HCT116 (cell line): ENCODE data around the gene IDH3G. TPM values are rescaled to one million over a fixed set of nuclear protein-coding genes. Genes with fewer than 3 reads are reported as not detected.

Source experiments
- ATAC-seq: fragments of 200-7000 bp; cut with Tn5 transposase; 2 replicates; pipeline ENCODE4 v1.9.1; 2020; ENCODE audit warnings: mild to moderate bottlenecking, moderate library complexity
- BruUV-seq: library from RNA; stranded (reverse); fragments of 400-500 nt; replicated peaks from 2 replicates; lab custom pipeline; 2021; lab: Mats Ljungman, UMichigan
- CTCF ChIA-PET: fragments of 300-600 bp; sonication (Branson Sonifier 250); formaldehyde crosslinking; loops from one replicate; lab custom pipeline; 2021; ENCODE audit warnings: antibody characterized with exemption; lab: Charles Lee
- POLR2A ChIA-PET: fragments of 300-600, 350-600 bp; sonication (Branson Sonifier 250); formaldehyde crosslinking; loops from one replicate; lab custom pipeline; 2021; ENCODE audit warnings: antibody characterized with exemption; lab: Charles Lee
- RAD21 ChIA-PET, 2 experiments: fragments of 300-600 bp; sonication (Branson Sonifier 250); formaldehyde crosslinking; loops; one replicate each; lab custom pipeline; 2023; ENCODE audit warnings: low total read pairs in 2 of 2; ENCODE audit not compliant: uncharacterized antibody in 2 of 2, unreplicated experiment in 2 of 2, low non-redundant PET in 1 of 2; lab: Charles Lee
- DNase-seq: peaks from one replicate; pipeline ENCODE4 v3.0.0-alpha.2; 2010; ENCODE audit warnings: low read depth, low spot score
- H2AFZ ChIP-seq: fragments of 200-600 bp; shearing (Covaris generic), sonication (generic); 2 replicates; pipeline ENCODE4 v1.6.1; 2017; ENCODE audit warnings: low read depth, mixed run types, mixed read lengths, antibody characterized with exemption, low read length; ENCODE audit not compliant: poor library complexity, severe bottlenecking
- H3K27ac ChIP-seq: 2 replicates; pipeline ENCODE4 v1.5.1; 2012; ENCODE audit warnings: low read depth, low read length
- H3K27me3 ChIP-seq: fragments of 200-600 bp; sonication (generic); 2 replicates; pipeline ENCODE4 v1.6.1; 2016; ENCODE audit warnings: mixed run types, low read length, mixed read lengths; ENCODE audit not compliant: insufficient read depth
- H3K36me3 ChIP-seq, 2 experiments: fragments of 200-500 bp in 1 of 2; fragments of 200-600 bp in 1 of 2; sonication (Bioruptor generic) in 1 of 2; sonication (generic) in 1 of 2; 2 replicates each; pipeline versions ENCODE4 v1.5.1 to v1.6.1; 2014 to 2016; ENCODE audit warnings: low read length in 2 of 2, inconsistent platforms in 1 of 2, mixed read lengths in 1 of 2, mixed run types in 1 of 2; ENCODE audit not compliant: insufficient read depth in 2 of 2, control insufficient read depth in 1 of 2
- H3K4me1 ChIP-seq, 2 experiments: fragments of 200-600 bp in 1 of 2; sonication (generic) in 1 of 2; 2 replicates each; pipeline versions ENCODE4 v1.5.1 to v1.6.1; 2012 to 2017; ENCODE audit warnings: low read length in 2 of 2, inconsistent platforms in 1 of 2, mild to moderate bottlenecking in 1 of 2, mixed read lengths in 1 of 2, mixed run types in 1 of 2, moderate library complexity in 1 of 2; ENCODE audit not compliant: insufficient read depth in 2 of 2, control insufficient read depth in 1 of 2
- H3K4me2 ChIP-seq: fragments of 200-600 bp; sonication (generic); 2 replicates; pipeline ENCODE4 v1.6.1; 2017; ENCODE audit warnings: mixed run types, low read length, mixed read lengths
- H3K4me3 ChIP-seq, 2 experiments: fragments of 200-600 bp in 1 of 2; sonication (generic) in 1 of 2; replicated peaks in 1 of 2; 2 replicates each; pipeline ENCODE4 v1.5.1; 2011 to 2016; ENCODE audit warnings: low read length in 2 of 2, control low read depth in 1 of 2, low read depth in 1 of 2, mild to moderate bottlenecking in 1 of 2, mixed read lengths in 1 of 2, mixed run types in 1 of 2
- H3K79me2 ChIP-seq: fragments of 200-600 bp; sonication (generic); 2 replicates; pipeline ENCODE4 v1.6.1; 2017; ENCODE audit warnings: mild to moderate bottlenecking, mixed run types, low read length, moderate library complexity, mixed read lengths; ENCODE audit not compliant: insufficient read depth
- H3K9ac ChIP-seq: fragments of 200-600 bp; sonication (generic); 2 replicates; pipeline ENCODE4 v1.6.1; 2016; ENCODE audit warnings: low read length, mixed read lengths
- H3K9me2 ChIP-seq: fragments of 200-600 bp; sonication (generic), shearing (Covaris generic); 2 replicates; pipeline ENCODE4 v1.6.1; 2017; ENCODE audit warnings: mixed run types, mild to moderate bottlenecking, moderate library complexity; ENCODE audit not compliant: insufficient read depth
- H3K9me3 ChIP-seq, 2 experiments: fragments of 200-500 bp in 1 of 2; fragments of 200-600 bp in 1 of 2; sonication (Bioruptor generic) in 1 of 2; sonication (generic) in 1 of 2; 2 replicates each; pipeline ENCODE4 v1.6.1; 2014 to 2017; ENCODE audit warnings: low read length in 2 of 2, mixed read lengths in 2 of 2, inconsistent platforms in 1 of 2, low read depth in 1 of 2, mild to moderate bottlenecking in 1 of 2, mixed run types in 1 of 2, moderate library complexity in 1 of 2; ENCODE audit not compliant: control insufficient read depth in 1 of 2, insufficient read depth in 1 of 2
- H4K20me1 ChIP-seq: fragments of 200-600 bp; sonication (generic), shearing (Covaris generic); 2 replicates; pipeline ENCODE4 v1.6.1; 2017; ENCODE audit warnings: mixed run types, mild to moderate bottlenecking, moderate library complexity; ENCODE audit not compliant: insufficient read depth
- ATF3 ChIP-seq: IDR thresholded peaks from 2 replicates; pipeline ENCODE4 v1.6.1; 2012
- CBX3 ChIP-seq: IDR thresholded peaks from 2 replicates; pipeline ENCODE4 v1.6.1; 2012; ENCODE audit warnings: low read depth
- CEBPB ChIP-seq: IDR thresholded peaks from 2 replicates; pipeline ENCODE4 v1.6.1; 2012; ENCODE audit warnings: low read depth
- CTCF ChIP-seq, 3 experiments: fragments of 200-600 bp in 1 of 3; sonication (generic) in 1 of 3; IDR thresholded peaks in 2 of 3; conservative IDR thresholded peaks in 1 of 3; 2 replicates each; pipeline ENCODE4 v1.5.1; 2012 to 2017; ENCODE audit warnings: low read depth in 2 of 3, low read length in 2 of 3, antibody characterized with exemption in 1 of 3, borderline replicate concordance in 1 of 3, control low read depth in 1 of 3, mild to moderate bottlenecking in 1 of 3, mixed read lengths in 1 of 3, mixed run types in 1 of 3, moderate library complexity in 1 of 3; ENCODE audit not compliant: insufficient read depth in 1 of 3
- EGR1 ChIP-seq: IDR thresholded peaks from 2 replicates; pipeline ENCODE4 v1.6.1; 2012; ENCODE audit warnings: low read depth
- EZH2 ChIP-seq: fragments of 200-600 bp; sonication (generic); IDR thresholded peaks from 2 replicates; pipeline ENCODE4 v1.6.1; 2017; ENCODE audit warnings: antibody characterized with exemption, mixed run types
- EZH2phosphoT487 ChIP-seq: fragments of 200-600 bp; IDR thresholded peaks from 2 replicates; pipeline ENCODE4 v1.6.1; 2018; ENCODE audit warnings: antibody characterized with exemption, borderline replicate concordance
- FOSL1 ChIP-seq: IDR thresholded peaks from 2 replicates; pipeline ENCODE4 v1.6.1; 2012; ENCODE audit warnings: low read depth
- JUND ChIP-seq: IDR thresholded peaks from 2 replicates; pipeline ENCODE4 v1.6.1; 2012
- MAX ChIP-seq: IDR thresholded peaks from 2 replicates; pipeline ENCODE4 v1.6.1; 2012
- POLR2A ChIP-seq: IDR thresholded peaks from 2 replicates; pipeline ENCODE4 v1.7.0; 2011; ENCODE audit warnings: borderline replicate concordance; ENCODE audit not compliant: insufficient read depth, insufficient read length; ENCODE audit errors: extremely low read depth
- POLR2AphosphoS5 ChIP-seq: IDR thresholded peaks from 2 replicates; pipeline ENCODE4 v1.6.1; 2011; ENCODE audit warnings: mild to moderate bottlenecking, low read depth, low read length, moderate library complexity
- RAD21 ChIP-seq: IDR thresholded peaks from 2 replicates; pipeline ENCODE4 v1.6.1; 2012; ENCODE audit warnings: low read depth, mild to moderate bottlenecking
- REST ChIP-seq: IDR thresholded peaks from 2 replicates; pipeline ENCODE4 v1.6.1; 2012; ENCODE audit warnings: low read depth
- SP1 ChIP-seq: IDR thresholded peaks from 2 replicates; pipeline ENCODE4 v1.6.1; 2012; ENCODE audit warnings: low read depth
- SRF ChIP-seq: IDR thresholded peaks from 2 replicates; pipeline ENCODE4 v1.6.1; 2012; ENCODE audit warnings: low read depth
- YY1 ChIP-seq: IDR thresholded peaks from 2 replicates; pipeline ENCODE4 v1.6.1; 2011; ENCODE audit warnings: low read length, low read depth, moderate library complexity, mild to moderate bottlenecking; ENCODE audit not compliant: insufficient replicate concordance; ENCODE audit errors: extremely low read depth
- ZBTB33 ChIP-seq: IDR thresholded peaks from 2 replicates; pipeline ENCODE4 v1.6.1; 2011; ENCODE audit warnings: mild to moderate bottlenecking, low read length, moderate library complexity; ENCODE audit not compliant: insufficient replicate concordance; ENCODE audit errors: extremely low read depth
- ZFX ChIP-seq: fragments of 450-650 bp; IDR thresholded peaks from 2 replicates; pipeline ENCODE4 v1.6.1; 2017
- ZNF274 ChIP-seq: fragments of 200-500 bp; sonication (Bioruptor generic); IDR thresholded peaks from 2 replicates; pipeline ENCODE4 v1.6.1; 2014; ENCODE audit warnings: mild to moderate bottlenecking, low read depth, low read length, inconsistent platforms
- intact Hi-C: fragments of 100-400 bp; cut with micrococcal nuclease; formaldehyde crosslinking; loops from 2 replicates; pipeline ENCODE4 v1.10.0; 2022
- total RNA-seq: library from RNA; stranded (reverse); gene quantifications from one replicate; pipeline ENCODE4 v1.2.1, GENCODE V29; 2021; ENCODE audit not compliant: unreplicated experiment

The IDH3G gene
- total RNA-seq, 1 experiment from 2014 or later: 49.7 TPM

GRCh38 chrX:153804621-153805020, 10.4 kb upstream of the IDH3G start:
- intact Hi-C loops: no loop called here
- no peak overlapping the region for H3K9ac ChIP-seq
- no peaks in the 10 kb centered on the region for H3K79me2 ChIP-seq
- ATAC-seq: no peak
- H3K27me3 ChIP-seq: no peaks in the 10 kb centered on the region
- RAD21 ChIA-PET: no interaction called here
- no peak for TF ChIP-seq EGR1
- TF ChIP-seq ATF3: no peak
- TF ChIP-seq RAD21: no peak
- TF ChIP-seq POLR2AphosphoS5: no peak
- TF ChIP-seq SP1: no peak
- no peak for TF ChIP-seq CTCF (IDR thresholded peaks at IDR 0.05 in 2 of 3, conservative IDR thresholded peaks at IDR 0.05 in 1 of 3; ENCODE audit: borderline replicate concordance in 1 of 3, insufficient read depth in 1 of 3, low read depth in 2 of 3, low read length in 2 of 3)
- no peak for TF ChIP-seq YY1
- no peak for TF ChIP-seq CEBPB
- TF ChIP-seq FOSL1: no peak
- TF ChIP-seq MAX: no peak
- TF ChIP-seq EZH2: no peak
- TF ChIP-seq ZNF274: no peak
- no peak for TF ChIP-seq CBX3
- no peak for TF ChIP-seq EZH2phosphoT487
- no peak for TF ChIP-seq POLR2A
- no peak for TF ChIP-seq ZBTB33
- no peak for TF ChIP-seq JUND
- TF ChIP-seq ZFX: no peak
- no peak for TF ChIP-seq SRF
- no peak for TF ChIP-seq REST
- TF ChIP-seq, all 23 proteins: peak for 0
- Histone ChIP-seq H3K4me2 (no peak overlapping the region), H3K36me3 (no peaks in the 10 kb centered on the region), H4K20me1 (no peaks in the 10 kb centered on the region), H3K9me2 (no peaks in the 10 kb centered on the region), H3K9me3 (no peaks in the 10 kb centered on the region), H2AFZ (no peak overlapping the region), H3K4me1 (no peaks in the 10 kb centered on the region), H3K4me3 (no peak overlapping the region), H3K27ac (no peak overlapping the region)
- ChIA-PET CTCF (no interaction called here), POLR2A (no interaction called here)
- no peak for DNase-seq
- no TSS peak for BruUV-seq
